Loucy (cell line): Measurements from ENCODE around the gene ADAMTS2.

Experiments
- H2AFZ ChIP-seq: fragments of 200-600 bp; sonication (generic); 2 replicates; pipeline ENCODE4 v1.6.0; 2016; ENCODE audit warnings: antibody characterized with exemption, mild to moderate bottlenecking, low read length, moderate library complexity
- H3F3A ChIP-seq: fragments of 200-600 bp; 2 replicates; pipeline ENCODE4 v1.6.0; 2016; ENCODE audit warnings: antibody characterized with exemption, low read depth, mild to moderate bottlenecking
- H3K27me3 ChIP-seq: fragments of 200-600 bp; sonication (generic); 2 replicates; pipeline ENCODE4 v1.6.1; 2014; ENCODE audit warnings: low read length, mild to moderate bottlenecking; ENCODE audit not compliant: insufficient read depth, poor library complexity, severe bottlenecking
- H3K36me3 ChIP-seq: fragments of 200-600 bp; sonication (generic); 2 replicates; pipeline ENCODE4 v1.6.1; 2016; ENCODE audit warnings: low read length; ENCODE audit not compliant: insufficient read depth
- H3K4me1 ChIP-seq: fragments of 200-600 bp; sonication (generic); 2 replicates; pipeline ENCODE4 v1.5.1; 2014; ENCODE audit warnings: low read length, mild to moderate bottlenecking; ENCODE audit not compliant: insufficient read depth, poor library complexity, severe bottlenecking
- H3K4me2 ChIP-seq: fragments of 200-600 bp; sonication (generic); 2 replicates; pipeline ENCODE4 v1.6.0; 2014; ENCODE audit warnings: antibody characterized with exemption, low read length, low read depth, mild to moderate bottlenecking; ENCODE audit not compliant: poor library complexity, severe bottlenecking
- H3K4me3 ChIP-seq: fragments of 200-600 bp; sonication (generic); 2 replicates; pipeline ENCODE4 v1.5.1; 2014; ENCODE audit warnings: low read length, mild to moderate bottlenecking, mixed read lengths; ENCODE audit not compliant: poor library complexity, severe bottlenecking
- H3K79me2 ChIP-seq: fragments of 200-600 bp; sonication (generic); 2 replicates; pipeline ENCODE4 v1.6.1; 2014; ENCODE audit warnings: low read length; ENCODE audit not compliant: insufficient read depth
- H3K9ac ChIP-seq: fragments of 200-600 bp; sonication (generic); 2 replicates; pipeline ENCODE4 v1.6.0; 2014; ENCODE audit warnings: mild to moderate bottlenecking, low read depth, low read length, moderate library complexity; ENCODE audit not compliant: poor library complexity, severe bottlenecking
- H3K9me2 ChIP-seq: fragments of 200-600 bp; sonication (generic); replicated peaks from 2 replicates; pipeline ENCODE4 v1.6.1; 2016; ENCODE audit warnings: low read depth, low read length, mixed read lengths
- H3K9me3 ChIP-seq: fragments of 200-600 bp; sonication (generic); 2 replicates; pipeline ENCODE4 v1.6.1; 2014; ENCODE audit warnings: mild to moderate bottlenecking, antibody characterized with exemption, low read length, low read depth; ENCODE audit not compliant: insufficient read depth
- H4K20me1 ChIP-seq: fragments of 200-600 bp; sonication (generic); 2 replicates; pipeline ENCODE4 v1.6.0; 2014; ENCODE audit warnings: antibody characterized with exemption, low read length, mild to moderate bottlenecking; ENCODE audit not compliant: insufficient read depth, poor library complexity, severe bottlenecking
- CTCF ChIP-seq: fragments of 200-600 bp; sonication (generic); conservative IDR thresholded peaks from 2 replicates; pipeline ENCODE4 v1.5.1; 2014; ENCODE audit warnings: mild to moderate bottlenecking, antibody characterized with exemption, low read length
- EZH2phosphoT487 ChIP-seq: fragments of 200-600 bp; IDR thresholded peaks from 2 replicates; pipeline ENCODE4 v1.6.1; 2018; ENCODE audit warnings: antibody characterized with exemption, mild to moderate bottlenecking, moderate library complexity, borderline replicate concordance

Gene ADAMTS2

GRCh38 chr5:179343719-179344430 lies 1.4 kb downstream of the ADAMTS2 start:
- no peaks in the 10 kb centered on the region for H4K20me1 ChIP-seq
- H3K9ac ChIP-seq = no peak overlapping the region
- H3K9me2 ChIP-seq = no peaks in the 10 kb centered on the region
- H3K27me3 ChIP-seq = no peaks in the 10 kb centered on the region
- no peak overlapping the region for H3K4me2 ChIP-seq
- H3K4me1 ChIP-seq = no peaks in the 10 kb centered on the region
- H3K9me3 ChIP-seq = no peaks in the 10 kb centered on the region
- H3K79me2 ChIP-seq = no peaks in the 10 kb centered on the region
- H3F3A ChIP-seq = no peaks in the 10 kb centered on the region
- no peak overlapping the region for H2AFZ ChIP-seq
- no peak for TF ChIP-seq EZH2phosphoT487
- TF ChIP-seq CTCF = no peak
- no peaks in the 10 kb centered on the region for H3K36me3 ChIP-seq
- no peak overlapping the region for H3K4me3 ChIP-seq

GRCh38 chr5:179343021-179343718 lies 2.1 kb downstream of the ADAMTS2 start:
- H3K79me2 ChIP-seq = no peaks in the 10 kb centered on the region
- H3K4me3 ChIP-seq = no peak overlapping the region
- H3K4me1 ChIP-seq = no peaks in the 10 kb centered on the region
- no peaks in the 10 kb centered on the region for H3K9me2 ChIP-seq
- H3K27me3 ChIP-seq = no peaks in the 10 kb centered on the region
- no peak overlapping the region for H2AFZ ChIP-seq
- H3K36me3 ChIP-seq = no peaks in the 10 kb centered on the region
- H3K9ac ChIP-seq = no peak overlapping the region
- no peaks in the 10 kb centered on the region for H3K9me3 ChIP-seq
- H3F3A ChIP-seq = no peaks in the 10 kb centered on the region
- TF ChIP-seq CTCF (no peak), EZH2phosphoT487 (no peak)
- no peaks in the 10 kb centered on the region for H4K20me1 ChIP-seq
- H3K4me2 ChIP-seq = no peak overlapping the region

GRCh38 chr5:179342577-179342976 lies 2.7 kb downstream of the ADAMTS2 start:
- H3K27me3 ChIP-seq = no peaks in the 10 kb centered on the region
- H3K4me3 ChIP-seq = no peak overlapping the region

More at GRCh38 chr5:179342577-179342976, 2.7 kb downstream of the ADAMTS2 start:
- Histone ChIP-seq H2AFZ (no peak overlapping the region), H3K36me3 (no peaks in the 10 kb centered on the region), H4K20me1 (no peaks in the 10 kb centered on the region), H3K4me1 (no peaks in the 10 kb centered on the region), H3F3A (no peaks in the 10 kb centered on the region), H3K9me2 (no peaks in the 10 kb centered on the region), H3K9ac (no peak overlapping the region), H3K4me2 (no peak overlapping the region), H3K9me3 (no peaks in the 10 kb centered on the region), H3K79me2 (no peaks in the 10 kb centered on the region)
- TF ChIP-seq CTCF = no peak
- no peak for TF ChIP-seq EZH2phosphoT487
